HG03558 (cell line): ENCODE data around the gene FMNL2.

Source experiments
- ATAC-seq: cut with Tn5 transposase; IDR thresholded peaks from one replicate; pipeline ENCODE4 v1.9.1; 2021; ENCODE audit warnings: moderate number of reproducible peaks; ENCODE audit not compliant: unreplicated experiment; ENCODE audit errors: extremely low read depth

Gene FMNL2

GRCh38 chr2:152441961-152442360 lies 107.0 kb downstream of the FMNL2 start:
- ATAC-seq = no peak

GRCh38 chr2:152443771-152444170 lies 108.8 kb downstream of the FMNL2 start:
- no peak for ATAC-seq

- no peak for ATAC-seq
Observed at GRCh38 chr2:152444448-152444847, 109.5 kb downstream of the FMNL2 start.

GRCh38 chr2:152445375-152445774 lies 110.4 kb downstream of the FMNL2 start:
- ATAC-seq = no peak

GRCh38 chr2:152445791-152446201 lies 110.8 kb downstream of the FMNL2 start:
- ATAC-seq = no peak

- ATAC-seq = no peak
Observed at GRCh38 chr2:152446213-152446612, 111.2 kb downstream of the FMNL2 start.

GRCh38 chr2:152447897-152448296 lies 112.9 kb downstream of the FMNL2 start:
- no peak for ATAC-seq

- ATAC-seq = no peak
Observed at GRCh38 chr2:152448606-152449005, 113.6 kb downstream of the FMNL2 start.

GRCh38 chr2:152449578-152449977 lies 114.6 kb downstream of the FMNL2 start:
- no peak for ATAC-seq

GRCh38 chr2:152450176-152450575 lies 115.2 kb downstream of the FMNL2 start:
- ATAC-seq = no peak

GRCh38 chr2:152452256-152452973 lies 117.4 kb downstream of the FMNL2 start:
- no peak for ATAC-seq

GRCh38 chr2:152453129-152453911 lies 118.3 kb downstream of the FMNL2 start:
- no peak for ATAC-seq

GRCh38 chr2:152454371-152454770 lies 119.4 kb downstream of the FMNL2 start:
- no peak for ATAC-seq

- no peak for ATAC-seq
Observed at GRCh38 chr2:152454960-152455359, 120.0 kb downstream of the FMNL2 start.

GRCh38 chr2:152455738-152456137 lies 120.8 kb downstream of the FMNL2 start:
- ATAC-seq = no peak

- ATAC-seq = no peak
Observed at GRCh38 chr2:152456262-152456661, 121.3 kb downstream of the FMNL2 start.

GRCh38 chr2:152458441-152458940 lies 123.5 kb downstream of the FMNL2 start:
- ATAC-seq = no peak

GRCh38 chr2:152459091-152459490 lies 124.1 kb downstream of the FMNL2 start:
- no peak for ATAC-seq

- ATAC-seq = no peak
Observed at GRCh38 chr2:152460567-152460966, 125.6 kb downstream of the FMNL2 start.

GRCh38 chr2:152462120-152462519 lies 127.1 kb downstream of the FMNL2 start:
- no peak for ATAC-seq

GRCh38 chr2:152462779-152463178 lies 127.8 kb downstream of the FMNL2 start:
- no peak for ATAC-seq
